C1 segment of cervical spinal cord (tissue), 14 donors: ENCODE data around the gene ZFX.

Source experiments
- DNase-seq, 14 donors: peaks; one replicate each; lab custom pipeline; 2025; lab: John Stamatoyannopoulos, UW

The ZFX gene

GRCh38 chrX:24235084-24235710, 85.7 kb downstream of the ZFX start:
- DNase-seq = no peak

- DNase-seq = peak in 1 of 14 donors; percentile 0
Measured at GRCh38 chrX:24241822-24242648, 92.5 kb downstream of the ZFX start.

DNA sequence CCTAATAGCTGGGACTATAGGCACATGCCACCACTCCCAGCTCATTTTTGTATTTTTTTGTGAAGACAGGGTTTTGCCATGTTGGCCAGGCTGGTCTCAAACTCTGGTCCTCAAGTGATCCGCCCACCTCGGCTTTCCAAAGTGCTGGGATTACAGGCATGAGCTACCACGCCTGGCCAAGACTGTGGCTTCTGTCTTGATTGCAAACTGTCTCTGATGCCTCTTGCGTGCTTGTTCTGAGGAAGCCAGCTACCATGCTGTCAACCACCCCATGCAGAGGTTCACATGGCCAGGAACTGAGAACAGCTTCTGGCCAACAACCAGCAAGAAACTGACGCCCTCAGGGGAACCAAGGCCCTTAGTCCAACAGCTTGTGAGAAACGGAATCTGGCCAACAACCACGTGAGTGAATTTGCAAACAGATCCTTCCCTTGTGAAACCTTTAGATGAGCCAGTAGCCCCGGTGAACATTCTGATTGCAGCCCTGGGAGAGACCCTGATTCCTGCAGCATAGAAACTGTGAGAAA, 93.2 kb downstream of the ZFX start:
- DNase-seq = peak in 10 of 14 donors; percentile 0 to 18 (median 3)

DNA sequence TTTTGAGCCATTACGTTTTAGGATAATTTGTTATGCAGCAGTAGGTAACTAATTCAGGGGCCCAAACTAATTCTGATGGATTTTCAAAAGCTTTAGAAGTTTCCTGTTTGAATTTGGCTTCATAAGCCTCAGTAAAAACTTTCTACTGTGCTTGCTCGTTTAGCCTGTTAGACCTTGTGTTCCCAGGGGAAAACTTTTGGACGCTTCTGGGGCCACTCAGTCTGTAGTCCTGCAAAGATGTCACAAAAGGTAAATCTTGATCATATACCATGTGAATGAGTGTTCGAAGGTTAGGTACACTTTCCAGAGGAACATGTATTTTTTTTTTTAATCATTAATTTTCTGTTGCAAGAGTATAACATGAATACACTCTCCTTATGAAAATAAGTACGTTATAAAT, 93.7 kb downstream of the ZFX start:
- no peak for DNase-seq

DNA sequence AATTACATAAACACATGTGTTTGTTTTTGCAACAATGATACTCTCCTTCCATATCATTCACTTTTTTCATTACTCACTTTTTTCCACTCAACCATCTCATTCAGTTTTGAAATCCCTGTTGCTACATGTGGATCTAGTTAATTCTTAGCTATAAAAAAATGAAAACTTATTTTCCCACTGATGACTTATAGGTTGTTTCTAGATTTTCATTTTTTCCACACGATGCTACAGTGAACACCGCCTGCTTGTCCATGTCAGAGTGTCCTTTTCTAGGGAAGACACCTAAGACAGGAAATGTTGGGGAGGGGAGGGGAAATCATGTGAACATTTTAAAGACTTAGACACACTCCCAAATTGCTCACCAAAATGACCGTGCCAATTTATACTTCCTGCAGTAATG, 94.2 kb downstream of the ZFX start:
- no peak for DNase-seq

GRCh38 chrX:24245202-24245601, 95.7 kb downstream of the ZFX start:
- DNase-seq = no peak

DNA sequence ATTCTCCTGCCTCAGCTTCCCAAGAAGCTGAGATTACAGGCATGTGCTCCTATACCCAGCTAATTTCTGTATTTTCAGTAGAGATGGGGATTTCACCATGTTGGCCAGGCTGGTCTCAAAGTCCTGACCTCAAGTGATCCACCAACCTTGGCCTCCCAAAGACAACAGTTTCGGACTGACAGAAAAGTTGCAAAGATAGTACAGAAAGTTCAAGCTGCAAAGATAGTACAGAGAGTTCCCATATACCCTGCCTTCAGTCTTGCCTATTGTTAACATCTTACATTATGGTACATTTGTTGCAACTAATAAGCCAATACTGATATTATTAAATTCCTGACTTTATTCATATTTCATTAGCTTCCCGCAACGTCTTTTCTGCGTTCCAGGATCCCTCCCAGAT, 98.5 kb downstream of the ZFX start:
- DNase-seq = no peak

DNA sequence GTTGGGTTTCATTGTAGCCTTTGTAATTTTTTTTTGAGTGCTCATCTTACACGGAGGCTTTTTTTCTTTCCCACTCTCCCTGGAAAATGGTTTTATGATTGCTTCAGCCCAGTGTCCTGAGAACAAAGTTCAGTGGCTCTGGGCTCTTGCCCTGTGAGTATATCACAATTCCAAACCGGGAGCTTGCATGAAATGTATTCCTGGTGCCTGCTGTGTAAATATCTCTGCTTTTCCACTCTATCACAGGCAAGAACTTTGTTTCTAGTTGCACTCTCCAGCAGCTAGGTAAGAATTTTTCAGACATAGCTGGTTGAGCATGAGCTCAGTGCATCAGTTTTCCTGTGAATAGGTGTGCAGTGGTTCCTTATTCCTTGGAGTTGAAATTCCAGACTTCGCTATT, 103.5 kb downstream of the ZFX start:
- no peak for DNase-seq

GRCh38 chrX:24253469-24253868, 103.9 kb downstream of the ZFX start:
- DNase-seq = no peak

GRCh38 chrX:24257011-24257410, 107.5 kb downstream of the ZFX start:
- no peak for DNase-seq

- no peak for DNase-seq
Measured at GRCh38 chrX:24259544-24260240, 110.2 kb downstream of the ZFX start.

DNA sequence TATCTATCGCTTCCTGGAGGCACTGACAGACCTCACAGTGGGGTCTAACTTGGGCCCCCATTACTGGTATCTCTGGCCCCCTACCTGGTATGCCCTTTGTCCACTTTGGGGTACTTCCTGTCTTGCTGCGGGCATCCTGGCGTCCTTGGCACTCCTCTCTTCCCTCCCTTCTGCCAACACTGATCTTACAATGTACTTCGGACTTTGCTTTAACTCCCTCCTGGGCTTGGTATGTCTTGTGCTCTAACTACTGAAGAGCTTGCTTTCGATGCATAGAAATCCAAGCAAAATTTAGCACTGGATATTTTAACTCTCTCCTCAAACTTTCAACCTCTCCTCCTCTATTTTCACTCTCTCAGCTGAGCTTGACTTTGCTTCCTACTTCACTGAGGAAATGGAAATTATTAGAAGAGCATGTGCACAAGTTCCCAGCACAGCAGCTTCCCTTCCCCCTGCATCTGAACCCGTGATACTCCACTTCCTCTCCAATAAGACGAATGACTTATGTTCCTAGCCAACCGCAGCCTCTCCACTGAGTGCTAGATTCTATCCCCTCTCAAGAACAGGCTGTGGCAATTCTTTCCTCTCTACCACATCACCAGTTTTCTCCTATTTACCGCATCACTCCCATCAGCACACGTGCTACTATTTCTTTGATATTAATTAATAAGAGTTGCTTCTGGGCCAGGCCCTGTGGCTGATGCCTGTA, 111.5 kb downstream of the ZFX start:
- DNase-seq = peak in 4 of 14 donors; percentile 1 to 8 (median 4)

GRCh38 chrX:24262309-24262708, 112.8 kb downstream of the ZFX start:
- DNase-seq = no peak

DNA sequence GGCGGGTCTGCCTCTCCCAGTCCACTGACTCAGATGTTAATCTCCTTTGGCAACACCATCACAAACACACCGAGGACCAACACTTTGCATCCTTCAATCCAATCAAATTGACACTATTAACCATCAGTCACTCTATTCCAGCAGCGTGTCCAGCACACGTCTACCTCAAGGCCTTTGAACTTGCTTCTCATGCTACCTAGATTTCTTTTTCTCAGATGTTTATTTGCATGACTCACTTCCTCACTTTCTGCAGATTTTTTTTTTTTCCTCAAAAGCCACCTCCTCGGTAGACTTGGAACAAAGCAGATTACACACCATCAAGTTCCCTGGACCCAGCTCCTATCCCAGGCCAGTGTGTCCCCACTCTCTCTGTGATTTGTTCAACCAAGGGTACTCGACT, 114.9 kb downstream of the ZFX start:
- no peak for DNase-seq
